ENCODE data around the gene NME7.

DNA sequence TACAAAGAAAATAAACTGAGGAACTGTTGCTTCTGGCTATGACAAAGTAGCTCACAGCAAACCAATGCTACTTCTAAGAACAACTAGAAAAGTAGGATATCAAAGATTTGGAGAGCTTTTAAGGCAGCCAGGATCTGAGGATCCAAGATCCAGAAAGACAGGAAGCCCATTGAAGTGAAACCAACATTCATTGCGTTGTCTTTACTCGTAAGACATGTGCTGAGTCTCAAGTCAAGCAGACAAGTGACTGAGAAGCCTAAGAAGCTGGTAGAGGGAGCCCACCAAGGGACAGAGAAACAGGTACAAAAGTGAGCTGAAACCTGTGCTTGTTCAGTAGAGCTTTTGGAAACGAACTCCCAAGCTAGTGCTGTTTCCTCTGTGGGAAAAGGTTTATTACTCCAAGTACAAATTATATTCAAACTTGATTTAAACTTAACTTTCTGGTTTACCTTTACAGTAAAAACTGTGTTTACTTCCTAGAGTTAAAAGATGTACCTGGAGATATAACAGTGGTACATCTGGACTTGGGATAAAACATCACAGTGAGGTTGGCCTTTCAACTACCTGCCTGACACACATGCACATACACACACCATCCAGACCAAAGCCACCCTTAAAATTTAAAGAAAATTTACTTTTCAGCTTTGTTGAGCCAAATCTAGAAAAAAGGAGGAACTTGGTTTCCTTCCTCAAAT, 41.2 kb downstream of the NME7 start:
- TF ChIP-seq, protein P1, sequence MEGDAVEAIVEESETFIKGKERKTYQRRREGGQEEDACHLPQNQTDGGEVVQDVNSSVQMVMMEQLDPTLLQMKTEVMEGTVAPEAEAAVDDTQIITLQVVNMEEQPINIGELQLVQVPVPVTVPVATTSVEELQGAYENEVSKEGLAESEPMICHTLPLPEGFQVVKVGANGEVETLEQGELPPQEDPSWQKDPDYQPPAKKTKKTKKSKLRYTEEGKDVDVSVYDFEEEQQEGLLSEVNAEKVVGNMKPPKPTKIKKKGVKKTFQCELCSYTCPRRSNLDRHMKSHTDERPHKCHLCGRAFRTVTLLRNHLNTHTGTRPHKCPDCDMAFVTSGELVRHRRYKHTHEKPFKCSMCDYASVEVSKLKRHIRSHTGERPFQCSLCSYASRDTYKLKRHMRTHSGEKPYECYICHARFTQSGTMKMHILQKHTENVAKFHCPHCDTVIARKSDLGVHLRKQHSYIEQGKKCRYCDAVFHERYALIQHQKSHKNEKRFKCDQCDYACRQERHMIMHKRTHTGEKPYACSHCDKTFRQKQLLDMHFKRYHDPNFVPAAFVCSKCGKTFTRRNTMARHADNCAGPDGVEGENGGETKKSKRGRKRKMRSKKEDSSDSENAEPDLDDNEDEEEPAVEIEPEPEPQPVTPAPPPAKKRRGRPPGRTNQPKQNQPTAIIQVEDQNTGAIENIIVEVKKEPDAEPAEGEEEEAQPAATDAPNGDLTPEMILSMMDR (conservative IDR thresholded peaks at IDR 0.05; ENCODE audit: low read depth, low read length): no peak
- TF ChIP-seq EZH2 (IDR thresholded peaks at IDR 0.05; ENCODE audit: borderline replicate concordance, low read depth, low read length, poor library complexity, severe bottlenecking): no peak

Data from A673 (cell line).